Measurements from ENCODE around the gene SFXN3.

SFXN3 gene

GRCh38 chr10:101060036-101060950 lies 29.3 kb downstream of the SFXN3 start:
- peak; percentile 96 for DNase-seq (ENCODE audit: low spot score)

- peak; percentile 92 for DNase-seq (ENCODE audit: low spot score)
Observed at GRCh38 chr10:101060951-101061623, 30.1 kb downstream of the SFXN3 start.

GRCh38 chr10:101061624-101062231 lies 30.7 kb downstream of the SFXN3 start, which contains the start of gene KAZALD1:
KAZALD1 (plus strand) TSS chr10:101061989; CDS start chr10:101062593, 604 bp downstream.
- DNase-seq (ENCODE audit: low spot score): no peak

- peak; percentile 70 for DNase-seq (ENCODE audit: low spot score)
Observed at GRCh38 chr10:101062232-101063049, 31.4 kb downstream of the SFXN3 start.

- DNase-seq (ENCODE audit: low spot score): no peak
Observed at GRCh38 chr10:101063050-101063525, 32.1 kb downstream of the SFXN3 start.

- DNase-seq (ENCODE audit: low spot score): no peak
Observed at GRCh38 chr10:101063548-101064414, 32.7 kb downstream of the SFXN3 start.

GRCh38 chr10:101064415-101065030 lies 33.5 kb downstream of the SFXN3 start:
- DNase-seq (ENCODE audit: low spot score): no peak

- DNase-seq (ENCODE audit: low spot score): no peak
Observed at GRCh38 chr10:101065481-101066145, 34.6 kb downstream of the SFXN3 start.

- peak; percentile 76 for DNase-seq (ENCODE audit: low spot score)
Observed at GRCh38 chr10:101066146-101066895, 35.3 kb downstream of the SFXN3 start.

- DNase-seq (ENCODE audit: low spot score): no peak
Observed at GRCh38 chr10:101066896-101067355, 35.9 kb downstream of the SFXN3 start.

GRCh38 chr10:101067356-101068083 lies 36.5 kb downstream of the SFXN3 start:
- DNase-seq (ENCODE audit: low spot score): peak; percentile 84

- DNase-seq (ENCODE audit: low spot score): no peak
Observed at GRCh38 chr10:101069441-101069840, 38.4 kb downstream of the SFXN3 start.

- DNase-seq (ENCODE audit: low spot score): no peak
Observed at GRCh38 chr10:101070098-101070497, 39.1 kb downstream of the SFXN3 start.

GRCh38 chr10:101071267-101071884 lies 40.3 kb downstream of the SFXN3 start:
- DNase-seq (ENCODE audit: low spot score): no peak

GRCh38 chr10:101071885-101072433 lies 40.9 kb downstream of the SFXN3 start:
- no peak for DNase-seq (ENCODE audit: low spot score)

GRCh38 chr10:101072923-101073322 lies 41.9 kb downstream of the SFXN3 start:
- DNase-seq (ENCODE audit: low spot score): no peak

- no peak for DNase-seq (ENCODE audit: low spot score)
Observed at GRCh38 chr10:101073631-101074030, 42.6 kb downstream of the SFXN3 start.
